A172 (cell line): ENCODE results near the gene NPIPA8. TPM values are rescaled to one million over a fixed set of nuclear protein-coding genes. Genes with fewer than 3 reads are reported as not detected.
"Not testable (repeated sequence)": the region's sequence is repeated elsewhere in the genome, so short reads cannot be mapped to it uniquely, and the experiment has no call there.

ENCODE experiments used
- DNase-seq: peaks from one replicate; pipeline ENCODE4 v3.0.0-alpha.2; 2015; ENCODE audit warnings: low spot score
- total RNA-seq: library from RNA; depleted of rRNA; stranded (reverse); fragments of >200 nt; shearing (Covaris generic); gene quantifications from 2 replicates; pipeline ENCODE4 v1.2.3, GENCODE V29; 2014; rRNA removed

NPIPA8 gene
- total RNA-seq, result 1.8 TPM in 1 of 2 replicates, not detected in the other

- DNase-seq, result not testable (repeated sequence)
Observed at GRCh38 chr16:18336636-18337035, at the start of gene NPIPA8. NPIPA8 (minus strand) TSS chr16:18336736; CDS start chr16:18332662, 4,074 bp downstream.

GRCh38 chr16:18385285-18385684, 48.7 kb upstream of the NPIPA8 start:
- not testable (repeated sequence) for DNase-seq

- not testable (repeated sequence) for DNase-seq
Observed at GRCh38 chr16:18384869-18385268, 48.3 kb upstream of the NPIPA8 start.

- DNase-seq, result not testable (repeated sequence)
Observed at GRCh38 chr16:18384098-18384636, 47.6 kb upstream of the NPIPA8 start.

GRCh38 chr16:18382696-18383095, 46.2 kb upstream of the NPIPA8 start:
- DNase-seq, result not testable (repeated sequence)

GRCh38 chr16:18347742-18348141, 11.2 kb upstream of the NPIPA8 start:
- not testable (repeated sequence) for DNase-seq

- DNase-seq, result not testable (repeated sequence)
Observed at GRCh38 chr16:18346993-18347392, 10.5 kb upstream of the NPIPA8 start.

GRCh38 chr16:18344634-18345033, 8.1 kb upstream of the NPIPA8 start:
- not testable (repeated sequence) for DNase-seq

GRCh38 chr16:18341986-18342385, 5.5 kb upstream of the NPIPA8 start:
- DNase-seq, result not testable (repeated sequence)

- not testable (repeated sequence) for DNase-seq
Observed at GRCh38 chr16:18341417-18341960, 5.0 kb upstream of the NPIPA8 start.

- DNase-seq, result not testable (repeated sequence)
Observed at GRCh38 chr16:18339210-18339609, 2.7 kb upstream of the NPIPA8 start.

- not testable (repeated sequence) for DNase-seq
Observed at GRCh38 chr16:18311811-18312210, 24.7 kb downstream of the NPIPA8 start.

- not testable (repeated sequence) for DNase-seq
Observed at GRCh38 chr16:18309159-18309558, 27.4 kb downstream of the NPIPA8 start.

- not testable (repeated sequence) for DNase-seq
Observed at GRCh38 chr16:18307241-18307640, 29.3 kb downstream of the NPIPA8 start.

- DNase-seq, result not testable (repeated sequence)
Observed at GRCh38 chr16:18306066-18306465, 30.5 kb downstream of the NPIPA8 start.

GRCh38 chr16:18303059-18303706, 33.4 kb downstream of the NPIPA8 start:
- DNase-seq, result not testable (repeated sequence)

GRCh38 chr16:18297714-18298113, 38.8 kb downstream of the NPIPA8 start:
- not testable (repeated sequence) for DNase-seq

GRCh38 chr16:18296931-18297330, 39.6 kb downstream of the NPIPA8 start:
- not testable (repeated sequence) for DNase-seq

GRCh38 chr16:18294371-18294770, 42.2 kb downstream of the NPIPA8 start:
- not testable (repeated sequence) for DNase-seq

GRCh38 chr16:18293337-18293956, 43.1 kb downstream of the NPIPA8 start:
- DNase-seq, result not testable (repeated sequence)

GRCh38 chr16:18290959-18291358, 45.6 kb downstream of the NPIPA8 start:
- DNase-seq, result not testable (repeated sequence)

GRCh38 chr16:18286342-18286741, 50.2 kb downstream of the NPIPA8 start:
- DNase-seq, result not testable (repeated sequence)
